B cell (primary cell): ENCODE data around the gene ADAMTSL1.

Experiments used
- EZH2 ChIP-seq: IDR thresholded peaks from 2 replicates; pipeline ENCODE4 v1.6.1; 2012; ENCODE audit warnings: borderline replicate concordance, low read depth, mild to moderate bottlenecking, moderate library complexity, low read length; ENCODE audit not compliant: insufficient read depth, poor library complexity, severe bottlenecking
- TF ChIP-seq, protein P1 (sequence below): fragments of 200-600 bp; IDR thresholded peaks from one replicate; pipeline ENCODE4 v1.8.0; 2022; ENCODE audit warnings: antibody characterized with exemption, mild to moderate bottlenecking

DNA sequence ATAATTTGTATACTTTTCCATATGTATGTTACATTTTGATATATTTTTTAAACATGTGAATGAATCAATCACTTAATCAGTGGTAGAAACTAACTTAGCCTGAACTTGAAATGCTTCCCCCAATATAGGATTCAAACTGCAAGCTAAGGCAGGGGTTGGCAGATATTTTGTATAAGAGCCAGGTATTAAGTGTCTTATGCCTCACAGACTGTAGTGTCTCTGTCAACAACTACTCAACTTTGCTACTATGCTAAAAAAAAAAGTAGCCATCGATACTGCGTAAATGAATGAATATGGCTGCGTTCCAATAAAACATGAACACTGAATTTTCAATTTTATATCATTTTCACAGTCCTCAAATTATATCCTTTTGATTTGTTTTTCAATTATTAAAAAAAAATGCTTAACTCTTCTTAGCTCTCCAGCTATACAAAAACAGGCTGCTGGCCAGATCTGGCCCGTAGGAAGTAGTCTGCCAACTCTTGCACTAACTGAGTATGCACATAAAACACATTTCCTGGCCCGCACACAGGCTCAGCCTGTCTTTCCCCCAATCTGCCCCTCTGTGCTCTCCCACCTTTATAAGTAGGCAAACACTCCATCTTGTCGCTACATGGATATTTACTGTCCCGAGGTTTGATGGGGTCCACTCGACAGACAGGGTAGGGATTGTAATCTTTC, 467.2 kb downstream of the ADAMTSL1 start:
- TF ChIP-seq, protein P1, sequence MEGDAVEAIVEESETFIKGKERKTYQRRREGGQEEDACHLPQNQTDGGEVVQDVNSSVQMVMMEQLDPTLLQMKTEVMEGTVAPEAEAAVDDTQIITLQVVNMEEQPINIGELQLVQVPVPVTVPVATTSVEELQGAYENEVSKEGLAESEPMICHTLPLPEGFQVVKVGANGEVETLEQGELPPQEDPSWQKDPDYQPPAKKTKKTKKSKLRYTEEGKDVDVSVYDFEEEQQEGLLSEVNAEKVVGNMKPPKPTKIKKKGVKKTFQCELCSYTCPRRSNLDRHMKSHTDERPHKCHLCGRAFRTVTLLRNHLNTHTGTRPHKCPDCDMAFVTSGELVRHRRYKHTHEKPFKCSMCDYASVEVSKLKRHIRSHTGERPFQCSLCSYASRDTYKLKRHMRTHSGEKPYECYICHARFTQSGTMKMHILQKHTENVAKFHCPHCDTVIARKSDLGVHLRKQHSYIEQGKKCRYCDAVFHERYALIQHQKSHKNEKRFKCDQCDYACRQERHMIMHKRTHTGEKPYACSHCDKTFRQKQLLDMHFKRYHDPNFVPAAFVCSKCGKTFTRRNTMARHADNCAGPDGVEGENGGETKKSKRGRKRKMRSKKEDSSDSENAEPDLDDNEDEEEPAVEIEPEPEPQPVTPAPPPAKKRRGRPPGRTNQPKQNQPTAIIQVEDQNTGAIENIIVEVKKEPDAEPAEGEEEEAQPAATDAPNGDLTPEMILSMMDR: no peak
- no peak for TF ChIP-seq EZH2
